HG03060 (cell line): ENCODE measurements around the gene RNF2.

Experiments
- ATAC-seq: cut with Tn5 transposase; IDR thresholded peaks from one replicate; pipeline ENCODE4 v1.9.1; 2021; ENCODE audit warnings: low read depth, moderate number of reproducible peaks; ENCODE audit not compliant: unreplicated experiment

RNF2 gene

GRCh38 chr1:185087101-185087500 is 41.7 kb downstream of the RNF2 start:
- no peak for ATAC-seq

- no peak for ATAC-seq
Measured at GRCh38 chr1:185087746-185088145, 42.4 kb downstream of the RNF2 start.

- ATAC-seq: no peak
Measured at GRCh38 chr1:185091480-185091879, 46.1 kb downstream of the RNF2 start.

GRCh38 chr1:185094761-185095160 is 49.4 kb downstream of the RNF2 start:
- no peak for ATAC-seq

- no peak for ATAC-seq
Measured at GRCh38 chr1:185096531-185096930, 51.2 kb downstream of the RNF2 start.

- ATAC-seq: no peak
Measured at GRCh38 chr1:185104083-185104482, 58.7 kb downstream of the RNF2 start.

GRCh38 chr1:185105121-185105520 is 59.8 kb downstream of the RNF2 start:
- no peak for ATAC-seq

- ATAC-seq: no peak
Measured at GRCh38 chr1:185108321-185108720, 63.0 kb downstream of the RNF2 start.

- no peak for ATAC-seq
Measured at GRCh38 chr1:185110145-185110544, 64.8 kb downstream of the RNF2 start.

- ATAC-seq: no peak
Measured at GRCh38 chr1:185111873-185112272, 66.5 kb downstream of the RNF2 start.

- ATAC-seq: no peak
Measured at GRCh38 chr1:185112356-185112755, 67.0 kb downstream of the RNF2 start.

- no peak for ATAC-seq
Measured at GRCh38 chr1:185129708-185130107, 84.3 kb downstream of the RNF2 start.

- ATAC-seq: no peak
Measured at GRCh38 chr1:185132534-185132933, 87.2 kb downstream of the RNF2 start.

- ATAC-seq: no peak
Measured at GRCh38 chr1:185137896-185138545, 92.7 kb downstream of the RNF2 start.

GRCh38 chr1:185139246-185139645 is 93.9 kb downstream of the RNF2 start:
- no peak for ATAC-seq

- ATAC-seq: no peak
Measured at GRCh38 chr1:185144233-185144632, 98.9 kb downstream of the RNF2 start.

GRCh38 chr1:185151215-185151614 is 105.9 kb downstream of the RNF2 start:
- ATAC-seq: no peak
